MG63 (cell line): ENCODE results near the gene ATP2A1. TPM values are rescaled to one million over a fixed set of nuclear protein-coding genes. Genes with fewer than 3 reads are reported as not detected.

Source experiments
- DNase-seq: peaks from one replicate; pipeline ENCODE4 v3.0.0-alpha.2; 2020
- H3K27me3 ChIP-seq: fragments of 250-450 bp; sonication (Bioruptor Pico); 2 replicates; pipeline ENCODE4 v1.5.1; 2020; ENCODE audit warnings: mild to moderate bottlenecking, moderate library complexity
- H3K36me3 ChIP-seq: fragments of 250-450 bp; sonication (Bioruptor Pico); 2 replicates; pipeline ENCODE4 v1.5.1; 2020; ENCODE audit warnings: mild to moderate bottlenecking, moderate library complexity
- H3K4me3 ChIP-seq: fragments of 250-450 bp; sonication (Bioruptor Pico); 2 replicates; pipeline ENCODE4 v1.5.1; 2020; ENCODE audit warnings: mild to moderate bottlenecking, moderate library complexity
- H3K9me3 ChIP-seq: fragments of 250-450 bp; sonication (Bioruptor Pico); 2 replicates; pipeline ENCODE4 v1.5.1; 2020; ENCODE audit warnings: mild to moderate bottlenecking, moderate library complexity
- total RNA-seq: library from RNA; depleted of rRNA; stranded (reverse); fragments of >200 nt; shearing (Covaris generic); gene quantifications from 2 replicates; pipeline ENCODE4 v1.2.3, GENCODE V29; 2014; ENCODE audit warnings: low replicate concordance

Gene ATP2A1
- total RNA-seq, 1 experiment from 2014 or later: not detected

- Histone ChIP-seq H3K9me3 (no peaks in the 10 kb centered on the region), H3K4me3 (no peak overlapping the region), H3K36me3 (no peaks in the 10 kb centered on the region), H3K27me3 (no peaks in the 10 kb centered on the region)
- DNase-seq: no peak
Observed at GRCh38 chr16:28893291-28893690, 15.0 kb downstream of the ATP2A1 start.

GRCh38 chr16:28895609-28896008 lies 17.3 kb downstream of the ATP2A1 start:
- no peaks in the 10 kb centered on the region for H3K27me3 ChIP-seq
- no peak for DNase-seq
- H3K36me3 ChIP-seq: no peaks in the 10 kb centered on the region
- H3K4me3 ChIP-seq: no peak overlapping the region
- no peaks in the 10 kb centered on the region for H3K9me3 ChIP-seq

GRCh38 chr16:28897826-28898225 lies 19.5 kb downstream of the ATP2A1 start:
- no peak for DNase-seq

GRCh38 chr16:28898266-28898665 lies 20.0 kb downstream of the ATP2A1 start:
- no peak for DNase-seq
- H3K4me3 ChIP-seq: no peak overlapping the region
- H3K36me3 ChIP-seq: no peaks in the 10 kb centered on the region
- H3K27me3 ChIP-seq: no peaks in the 10 kb centered on the region
- no peaks in the 10 kb centered on the region for H3K9me3 ChIP-seq

More at GRCh38 chr16:28897826-28898225, 19.5 kb downstream of the ATP2A1 start:
- Histone ChIP-seq H3K36me3 (no peaks in the 10 kb centered on the region), H3K9me3 (no peaks in the 10 kb centered on the region), H3K4me3 (no peak overlapping the region), H3K27me3 (no peaks in the 10 kb centered on the region)

GRCh38 chr16:28898942-28899341 lies 20.7 kb downstream of the ATP2A1 start:
- Histone ChIP-seq H3K36me3 (no peaks in the 10 kb centered on the region), H3K27me3 (no peaks in the 10 kb centered on the region), H3K4me3 (no peak overlapping the region), H3K9me3 (no peaks in the 10 kb centered on the region)
- no peak for DNase-seq

GRCh38 chr16:28899882-28900590 lies 21.7 kb downstream of the ATP2A1 start:
- Histone ChIP-seq H3K27me3 (no peaks in the 10 kb centered on the region), H3K9me3 (no peaks in the 10 kb centered on the region), H3K4me3 (no peak overlapping the region), H3K36me3 (no peaks in the 10 kb centered on the region)
- no peak for DNase-seq

GRCh38 chr16:28900601-28901000 lies 22.3 kb downstream of the ATP2A1 start:
- no peaks in the 10 kb centered on the region for H3K27me3 ChIP-seq
- H3K4me3 ChIP-seq: no peak overlapping the region
- H3K9me3 ChIP-seq: no peaks in the 10 kb centered on the region
- DNase-seq: no peak
- H3K36me3 ChIP-seq: no peaks in the 10 kb centered on the region

- no peak for DNase-seq
- H3K4me3 ChIP-seq: no peak overlapping the region
Observed at GRCh38 chr16:28901862-28902261, 23.6 kb downstream of the ATP2A1 start.

GRCh38 chr16:28902909-28903308 lies 24.6 kb downstream of the ATP2A1 start:
- H3K36me3 ChIP-seq: peaks cover 2% of the 10 kb centered on the region; the same call in 1 of the 2 replicates
- no peak overlapping the region for H3K4me3 ChIP-seq
- no peak for DNase-seq
- no peaks in the 10 kb centered on the region for H3K9me3 ChIP-seq
- H3K27me3 ChIP-seq: no peaks in the 10 kb centered on the region

More at GRCh38 chr16:28901862-28902261, 23.6 kb downstream of the ATP2A1 start:
- Histone ChIP-seq H3K9me3 (no peaks in the 10 kb centered on the region), H3K27me3 (no peaks in the 10 kb centered on the region), H3K36me3 (no peaks in the 10 kb centered on the region)

GRCh38 chr16:28903344-28904042 lies 25.2 kb downstream of the ATP2A1 start:
- Histone ChIP-seq H3K9me3 (no peaks in the 10 kb centered on the region), H3K4me3 (no peak overlapping the region), H3K36me3 (peaks cover 8% of the 10 kb centered on the region; the same call in 1 of the 2 replicates), H3K27me3 (no peaks in the 10 kb centered on the region)
- no peak for DNase-seq

GRCh38 chr16:28904363-28904762 lies 26.1 kb downstream of the ATP2A1 start:
- no peaks in the 10 kb centered on the region for H3K27me3 ChIP-seq
- DNase-seq: no peak
- H3K9me3 ChIP-seq: no peaks in the 10 kb centered on the region
- H3K36me3 ChIP-seq: peaks cover 9% of the 10 kb centered on the region; the same call in 1 of the 2 replicates
- H3K4me3 ChIP-seq: no peak overlapping the region

- no peaks in the 10 kb centered on the region for H3K9me3 ChIP-seq
- no peaks in the 10 kb centered on the region for H3K27me3 ChIP-seq
- peaks cover 9% of the 10 kb centered on the region; the same call in 1 of the 2 replicates for H3K36me3 ChIP-seq
- H3K4me3 ChIP-seq: no peak overlapping the region
- DNase-seq: no peak
Observed at GRCh38 chr16:28904828-28905227, 26.5 kb downstream of the ATP2A1 start.

- Histone ChIP-seq H3K27me3 (no peaks in the 10 kb centered on the region), H3K4me3 (no peak overlapping the region), H3K9me3 (no peaks in the 10 kb centered on the region), H3K36me3 (peaks cover 9% of the 10 kb centered on the region; the same call in 1 of the 2 replicates)
- no peak for DNase-seq
Observed at GRCh38 chr16:28905229-28905754, 27.0 kb downstream of the ATP2A1 start.

GRCh38 chr16:28905800-28906372 lies 27.6 kb downstream of the ATP2A1 start:
- Histone ChIP-seq H3K27me3 (no peaks in the 10 kb centered on the region), H3K4me3 (no peak overlapping the region), H3K9me3 (no peaks in the 10 kb centered on the region), H3K36me3 (peaks cover 13% of the 10 kb centered on the region)
- DNase-seq: no peak

GRCh38 chr16:28910086-28911031 lies 32.1 kb downstream of the ATP2A1 start:
- Histone ChIP-seq H3K27me3 (no peaks in the 10 kb centered on the region), H3K4me3 (no peak overlapping the region), H3K9me3 (no peaks in the 10 kb centered on the region), H3K36me3 (peaks cover 27% of the 10 kb centered on the region)
- DNase-seq: peak; percentile 33

GRCh38 chr16:28912558-28912957 lies 34.3 kb downstream of the ATP2A1 start:
- DNase-seq: no peak
- no peaks in the 10 kb centered on the region for H3K27me3 ChIP-seq
- no peak overlapping the region for H3K4me3 ChIP-seq
- peaks cover 43% of the 10 kb centered on the region for H3K36me3 ChIP-seq
- no peaks in the 10 kb centered on the region for H3K9me3 ChIP-seq
